Epithelial cell of esophagus (primary cell): ENCODE measurements around the gene IL20.

Experiments
- DNase-seq: peaks from one replicate; pipeline ENCODE4 v3.0.0; 2010; ENCODE audit warnings: low read depth
- H3K4me3 ChIP-seq: 2 replicates; pipeline ENCODE4 v1.5.1; 2011; ENCODE audit warnings: mild to moderate bottlenecking, low read length, control low read depth
- TF ChIP-seq, protein P1 (sequence below): IDR thresholded peaks from 2 replicates; pipeline ENCODE4 v1.5.1; 2011; ENCODE audit warnings: low read depth, mild to moderate bottlenecking, low read length, control low read depth, inconsistent platforms; ENCODE audit not compliant: insufficient read depth; ENCODE audit errors: missing control alignments

Gene IL20

DNA sequence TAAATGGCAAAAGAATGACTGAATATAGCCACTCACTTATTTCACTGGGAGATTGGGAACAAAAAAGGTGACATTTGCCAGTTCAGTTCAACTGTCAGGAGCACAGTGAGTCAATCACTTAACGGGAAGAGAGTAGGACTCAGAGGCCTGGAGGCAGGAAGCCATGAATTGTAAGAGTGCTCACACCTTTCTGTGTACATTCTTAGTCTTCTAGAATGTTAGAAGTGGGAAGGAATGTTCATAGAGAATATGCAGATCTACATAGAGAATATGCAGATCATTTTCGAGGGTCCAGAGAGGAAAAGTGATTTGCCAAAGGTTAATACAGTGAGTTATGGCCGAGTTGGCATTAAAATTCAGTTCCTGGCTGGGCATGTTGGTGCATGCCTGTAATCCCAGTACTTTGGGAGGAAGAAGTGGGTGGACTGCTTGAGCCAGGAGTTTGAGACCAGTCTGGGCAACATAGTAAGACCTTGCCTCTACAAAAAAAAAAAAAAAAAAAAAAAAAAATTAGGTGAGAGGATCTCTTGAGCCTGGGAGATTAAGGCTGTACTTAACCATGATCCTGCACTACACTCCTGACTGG, 8.3 kb downstream of the IL20 start:
- TF ChIP-seq, protein P1, sequence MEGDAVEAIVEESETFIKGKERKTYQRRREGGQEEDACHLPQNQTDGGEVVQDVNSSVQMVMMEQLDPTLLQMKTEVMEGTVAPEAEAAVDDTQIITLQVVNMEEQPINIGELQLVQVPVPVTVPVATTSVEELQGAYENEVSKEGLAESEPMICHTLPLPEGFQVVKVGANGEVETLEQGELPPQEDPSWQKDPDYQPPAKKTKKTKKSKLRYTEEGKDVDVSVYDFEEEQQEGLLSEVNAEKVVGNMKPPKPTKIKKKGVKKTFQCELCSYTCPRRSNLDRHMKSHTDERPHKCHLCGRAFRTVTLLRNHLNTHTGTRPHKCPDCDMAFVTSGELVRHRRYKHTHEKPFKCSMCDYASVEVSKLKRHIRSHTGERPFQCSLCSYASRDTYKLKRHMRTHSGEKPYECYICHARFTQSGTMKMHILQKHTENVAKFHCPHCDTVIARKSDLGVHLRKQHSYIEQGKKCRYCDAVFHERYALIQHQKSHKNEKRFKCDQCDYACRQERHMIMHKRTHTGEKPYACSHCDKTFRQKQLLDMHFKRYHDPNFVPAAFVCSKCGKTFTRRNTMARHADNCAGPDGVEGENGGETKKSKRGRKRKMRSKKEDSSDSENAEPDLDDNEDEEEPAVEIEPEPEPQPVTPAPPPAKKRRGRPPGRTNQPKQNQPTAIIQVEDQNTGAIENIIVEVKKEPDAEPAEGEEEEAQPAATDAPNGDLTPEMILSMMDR = no peak
- H3K4me3 ChIP-seq = no peak overlapping the region
- DNase-seq = peak; percentile 81

DNA sequence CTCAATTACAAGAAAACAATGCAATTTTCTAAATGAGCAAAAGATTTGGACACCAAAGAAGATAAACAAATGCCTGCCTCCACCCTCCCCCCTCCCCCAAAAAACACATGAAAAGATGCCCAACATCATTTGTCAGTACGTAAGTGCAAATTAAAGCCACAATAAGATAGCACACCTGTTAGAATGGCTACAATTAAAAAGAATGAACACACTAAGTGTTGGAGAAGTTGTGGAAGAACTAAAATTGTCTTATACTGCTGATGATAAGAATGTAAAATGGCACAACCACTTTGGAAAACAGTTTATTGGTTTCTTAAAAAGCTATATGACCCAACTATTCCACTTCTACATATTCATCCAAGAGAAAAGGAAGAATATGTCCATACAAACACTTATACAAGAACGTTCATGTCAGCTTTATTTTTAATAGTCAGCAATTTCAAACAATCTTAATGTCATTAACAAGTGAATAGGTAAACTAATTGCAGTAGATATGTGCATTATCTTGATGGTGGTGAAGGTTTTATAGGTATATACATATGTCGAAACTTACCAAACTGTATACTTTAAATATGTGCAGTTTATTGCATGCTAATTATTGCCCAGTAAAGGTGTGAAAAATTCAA, 10.4 kb downstream of the IL20 start:
- no peak for DNase-seq
- TF ChIP-seq, protein P1 = no peak
- no peak overlapping the region for H3K4me3 ChIP-seq

DNA sequence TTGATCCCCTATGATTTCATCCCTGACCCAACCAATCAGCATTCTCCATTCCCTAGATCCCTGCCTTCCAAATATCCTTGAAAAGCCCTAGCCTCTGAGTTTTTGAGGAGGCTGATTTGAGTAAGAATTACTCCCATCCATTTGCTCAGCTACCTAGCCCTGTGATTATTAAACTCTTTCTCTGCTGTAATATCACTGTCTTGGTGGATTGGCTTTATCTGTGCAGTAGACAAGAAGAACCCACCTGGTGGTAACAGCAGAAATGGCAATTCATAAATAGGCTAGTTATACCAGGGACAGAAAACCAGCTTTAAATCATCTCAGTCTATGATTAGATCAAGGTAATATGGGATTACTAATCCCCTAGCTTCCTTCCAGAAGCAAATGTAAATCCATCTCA, 13.0 kb downstream of the IL20 start:
- H3K4me3 ChIP-seq = no peak overlapping the region
- DNase-seq = no peak
- TF ChIP-seq, protein P1 = peak; percentile 8

DNA sequence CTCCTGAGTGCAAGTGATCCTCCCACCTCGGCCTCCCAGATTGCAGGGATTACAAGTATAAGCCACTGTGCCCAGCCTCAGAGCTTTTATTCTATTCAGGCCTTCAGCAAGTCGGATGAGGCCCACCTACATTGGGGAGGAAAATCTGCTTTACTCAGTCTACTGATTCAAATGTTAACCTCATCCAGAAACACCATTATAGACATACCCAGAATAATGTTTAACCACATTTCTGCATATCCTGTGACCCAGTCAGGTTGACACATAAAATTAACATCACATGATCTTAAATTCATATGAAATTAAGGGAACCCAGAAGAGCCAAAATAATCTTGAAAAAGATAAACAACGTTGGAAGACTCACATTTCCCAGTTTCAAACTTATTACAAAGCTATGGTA, 14.9 kb downstream of the IL20 start:
- DNase-seq = no peak
- H3K4me3 ChIP-seq = no peak overlapping the region
- TF ChIP-seq, protein P1 = no peak

DNA sequence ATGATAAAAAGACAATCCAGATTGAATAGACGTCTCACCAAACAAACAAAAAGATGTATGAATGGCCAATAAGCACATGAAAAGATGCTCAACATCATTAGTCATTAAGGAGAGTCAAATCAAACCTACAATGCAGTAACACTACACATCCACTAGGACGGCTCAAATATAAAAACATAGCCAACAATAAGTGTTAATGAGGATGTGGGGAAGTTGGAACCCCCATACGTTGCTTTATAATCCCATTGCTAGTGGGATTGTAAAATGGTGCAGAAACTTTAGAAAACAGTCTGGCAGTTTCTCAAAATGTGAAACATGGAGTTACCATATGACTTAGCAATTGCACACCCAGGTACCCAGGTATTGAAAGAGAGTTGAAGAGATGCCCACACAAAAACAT, 17.1 kb downstream of the IL20 start:
- no peak overlapping the region for H3K4me3 ChIP-seq
- no peak for DNase-seq
- TF ChIP-seq, protein P1 = no peak

DNA sequence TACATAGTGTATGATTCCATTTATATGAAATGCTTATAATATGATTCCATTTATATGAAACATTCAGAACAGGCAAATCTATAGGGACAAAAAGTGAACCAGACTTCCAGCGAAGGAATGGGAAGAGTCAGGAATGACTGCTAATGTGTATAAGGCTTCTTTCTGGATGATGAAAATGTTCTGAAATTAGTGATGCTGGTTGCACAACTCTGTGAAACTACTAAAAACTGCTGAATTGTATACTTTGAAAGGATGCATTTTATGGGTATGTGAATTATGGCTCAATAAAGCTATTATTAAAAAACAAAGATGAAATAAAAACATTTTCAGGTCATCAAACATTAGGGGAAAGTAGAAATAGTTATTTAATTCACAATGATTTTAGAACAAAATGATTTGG, 17.7 kb downstream of the IL20 start:
- no peak overlapping the region for H3K4me3 ChIP-seq
- TF ChIP-seq, protein P1 = no peak
- DNase-seq = no peak

DNA sequence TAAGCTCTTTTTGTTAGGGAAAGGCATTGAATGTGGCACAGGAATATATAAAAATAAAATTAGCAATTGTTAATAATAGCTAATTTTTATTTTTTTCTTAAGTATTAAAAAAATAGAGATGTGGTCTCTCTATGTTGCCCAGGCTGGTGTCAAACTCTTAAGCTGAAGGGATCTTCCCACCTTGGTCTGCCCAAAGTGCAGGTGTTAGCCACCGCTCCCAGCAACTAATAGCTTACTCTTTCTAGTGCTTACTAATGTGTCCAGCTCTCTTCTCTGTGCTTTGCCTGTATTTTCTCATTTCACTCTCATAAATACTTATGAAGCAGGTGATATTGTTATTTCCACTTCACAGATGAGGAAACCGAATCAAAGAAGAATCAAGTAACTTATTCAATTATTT, 18.5 kb downstream of the IL20 start:
- no peak overlapping the region for H3K4me3 ChIP-seq
- TF ChIP-seq, protein P1 = no peak
- DNase-seq = no peak
